GM19438 (cell line): ENCODE measurements around the gene SHISAL1.

Experiments
- ATAC-seq: cut with Tn5 transposase; IDR thresholded peaks from one replicate; pipeline ENCODE4 v1.9.1; 2021; ENCODE audit warnings: low read depth; ENCODE audit not compliant: unreplicated experiment

Gene SHISAL1

DNA sequence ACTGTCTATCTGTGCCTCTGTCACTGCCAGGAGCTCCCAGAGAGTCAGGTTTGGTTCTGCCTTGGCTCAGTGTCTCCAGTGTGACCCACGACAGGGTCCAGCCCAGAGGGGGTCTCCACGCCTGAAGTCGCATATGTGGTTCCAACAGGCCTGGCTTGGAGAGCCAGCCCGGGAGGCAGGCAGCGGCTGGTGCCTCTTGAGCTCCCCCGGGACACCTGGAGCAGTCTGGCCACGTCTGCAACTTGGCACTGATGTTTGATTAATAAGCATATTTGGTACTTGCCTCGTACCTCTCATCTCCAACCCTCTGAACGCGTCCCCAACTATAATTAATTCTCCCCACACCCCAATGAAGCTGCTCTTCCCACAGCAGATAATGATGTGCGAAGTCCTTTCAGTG, 31.7 kb upstream of the SHISAL1 start:
- no peak for ATAC-seq

DNA sequence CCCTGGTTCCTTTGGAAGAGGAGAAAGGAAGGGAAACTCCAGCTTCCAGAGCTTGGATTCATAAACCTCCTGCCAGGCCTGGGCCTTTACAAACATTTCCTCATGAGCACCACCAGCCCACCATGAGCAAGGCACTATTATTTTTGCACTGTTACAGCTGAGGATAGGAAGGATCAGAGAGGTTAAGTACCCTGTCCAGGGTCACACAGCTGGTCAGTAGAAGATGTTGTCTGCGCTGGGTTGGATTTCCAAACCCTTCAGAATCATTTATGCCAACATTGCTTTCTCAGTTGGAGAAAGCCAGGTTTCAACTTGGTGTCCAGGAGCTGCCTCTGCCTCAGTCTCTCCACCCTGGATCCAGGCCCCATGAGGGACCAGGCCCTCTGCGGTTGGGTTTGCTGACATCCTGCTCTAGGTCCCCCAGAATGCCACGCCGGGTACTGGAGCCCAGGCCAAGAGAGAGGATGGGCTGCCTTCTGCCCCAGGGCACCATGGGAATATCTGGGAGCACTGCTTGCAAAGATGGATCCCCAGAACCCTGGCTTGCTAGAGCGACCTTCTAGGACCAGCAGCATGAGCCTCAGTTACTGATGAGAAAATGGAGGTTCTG, 29.7 kb upstream of the SHISAL1 start:
- ATAC-seq = no peak

DNA sequence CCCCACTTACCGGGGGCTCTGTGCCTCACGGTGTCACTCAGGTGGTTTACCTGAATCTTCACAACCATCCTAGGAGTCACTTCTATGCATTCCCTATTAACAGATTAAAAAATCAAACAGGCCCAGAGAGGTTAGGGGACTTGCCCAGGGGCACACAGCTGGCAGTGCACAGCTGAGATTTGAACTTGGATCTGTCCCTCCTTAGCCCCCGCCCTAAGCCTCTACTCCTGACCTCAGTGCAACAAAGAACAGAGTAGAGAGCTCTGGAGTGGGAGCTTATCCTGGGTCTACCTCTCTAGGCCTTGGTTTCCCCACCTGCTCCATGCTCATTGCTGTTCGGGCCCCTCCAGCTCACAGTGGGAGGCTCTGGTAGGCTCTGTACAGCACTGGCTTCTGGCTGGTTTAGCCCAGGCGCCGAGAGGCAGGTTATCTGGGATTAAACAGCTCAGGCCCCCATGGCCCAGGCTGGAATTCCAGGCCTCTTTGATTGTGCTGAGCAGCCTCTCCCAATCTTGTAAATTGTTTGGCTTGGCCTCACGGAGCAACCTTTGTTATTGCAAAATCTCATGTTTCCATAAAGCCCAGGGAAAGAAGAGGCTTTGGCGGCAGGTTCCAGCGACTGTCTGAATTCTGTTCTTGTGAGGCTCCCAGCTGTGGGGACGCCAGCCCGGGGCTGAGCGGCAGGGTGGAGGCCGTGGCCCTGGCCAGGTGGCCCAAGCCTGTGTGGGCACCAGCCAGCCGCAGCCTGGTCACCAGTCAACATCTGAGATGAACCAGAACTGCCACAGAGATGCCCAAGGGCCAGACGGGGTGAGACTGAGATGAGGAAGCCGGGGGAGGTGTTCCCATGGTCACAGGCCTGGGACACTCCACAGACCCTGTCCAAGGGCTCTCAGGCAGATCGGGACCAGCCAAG, 28.9 kb upstream of the SHISAL1 start:
- ATAC-seq = no peak

DNA sequence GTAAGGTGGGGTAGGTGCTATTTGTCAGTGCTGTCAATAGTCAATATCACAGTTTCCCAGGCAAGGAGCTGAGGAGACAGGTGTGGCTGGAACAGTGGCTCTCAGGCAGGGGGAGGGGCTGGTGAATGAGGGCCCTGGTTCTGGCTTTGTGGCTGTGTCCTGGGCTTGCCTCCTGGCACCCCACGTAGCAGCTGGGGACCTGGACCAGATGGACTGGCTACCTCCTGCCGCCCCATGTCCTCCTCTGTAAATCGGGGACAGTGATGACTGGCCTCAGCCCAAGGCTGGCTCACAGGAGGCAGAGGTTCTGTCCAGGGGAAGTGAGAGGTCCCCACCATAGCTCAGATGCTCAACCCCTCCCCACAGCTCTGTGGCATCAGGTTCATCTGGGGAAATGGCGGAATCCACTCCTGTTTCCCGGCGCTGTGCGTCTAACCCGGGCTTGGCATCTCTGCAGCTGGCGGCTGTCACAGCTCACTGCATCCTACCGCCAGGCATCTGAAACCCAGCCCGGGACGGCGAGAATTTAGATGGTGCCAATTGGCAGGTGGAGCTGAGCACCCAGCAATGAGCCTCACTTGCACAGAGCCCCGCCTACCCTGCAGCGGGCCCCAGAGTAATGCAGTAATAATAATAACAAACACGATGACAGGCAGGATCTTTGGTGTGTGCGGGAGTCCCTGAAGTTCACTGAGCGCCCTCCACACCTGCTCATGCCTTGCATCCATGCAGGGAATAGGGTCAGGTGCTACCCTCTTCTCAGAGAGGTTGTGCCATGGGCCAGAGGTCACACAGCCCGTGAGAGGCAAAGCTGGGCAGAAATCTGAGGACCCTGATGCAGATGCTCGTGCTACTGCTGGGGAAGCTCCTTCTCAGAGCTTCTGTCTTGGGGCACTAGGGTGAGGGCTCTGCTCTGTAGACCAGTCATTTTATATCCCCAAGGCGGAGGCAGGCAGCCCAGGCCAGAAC, 27.8 kb upstream of the SHISAL1 start:
- no peak for ATAC-seq

DNA sequence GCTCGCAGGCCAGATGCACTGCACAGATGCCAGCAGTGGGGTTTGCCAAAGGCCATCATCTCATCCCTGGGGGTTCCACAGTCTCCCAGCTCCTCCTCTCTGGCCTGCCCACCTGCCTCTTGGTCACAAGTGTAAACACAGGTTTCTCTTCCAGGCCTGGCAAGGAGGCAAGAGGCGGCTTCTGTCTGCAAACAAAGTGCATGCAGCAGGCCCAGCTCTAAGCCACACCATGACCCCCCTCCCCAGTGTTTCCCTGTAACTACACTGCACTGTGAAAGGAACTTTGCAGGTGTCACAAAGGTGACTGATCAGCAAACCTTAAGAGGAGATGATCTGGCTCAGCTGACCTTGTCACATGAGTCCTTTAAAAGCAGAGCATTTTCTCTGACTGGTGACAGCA, 26.2 kb upstream of the SHISAL1 start:
- ATAC-seq = no peak

DNA sequence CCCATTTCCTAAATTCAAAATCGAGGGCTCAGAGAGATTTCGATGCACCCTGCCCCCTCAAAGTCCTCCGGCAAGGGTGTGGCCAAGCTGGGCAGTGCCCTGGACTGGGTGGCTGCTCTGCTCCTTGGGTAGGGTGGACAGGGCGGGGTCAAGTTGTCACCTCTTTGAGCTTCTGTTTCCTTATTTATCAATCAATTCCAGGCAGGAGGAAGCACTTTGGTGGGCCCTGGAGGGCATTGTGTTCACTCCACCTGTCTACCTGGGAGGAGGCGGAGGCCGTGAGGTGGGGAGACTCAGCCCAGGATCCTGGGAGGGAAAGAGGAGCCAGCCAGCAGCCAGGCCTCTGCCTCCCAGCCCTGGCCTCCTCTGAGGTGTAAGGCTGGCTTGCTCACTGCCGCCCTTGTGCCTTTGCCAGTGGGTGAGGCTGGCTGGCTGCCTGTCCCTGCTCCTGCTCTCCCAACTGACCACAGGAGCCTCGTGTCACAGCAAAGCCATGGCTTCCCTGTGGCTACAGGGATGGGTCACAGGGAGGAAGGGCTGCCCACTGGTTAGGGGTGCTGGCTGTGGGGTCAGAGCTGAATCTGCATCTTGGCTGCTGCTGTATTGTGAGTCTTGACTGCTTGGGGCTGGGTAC, 25.5 kb upstream of the SHISAL1 start:
- ATAC-seq = no peak

DNA sequence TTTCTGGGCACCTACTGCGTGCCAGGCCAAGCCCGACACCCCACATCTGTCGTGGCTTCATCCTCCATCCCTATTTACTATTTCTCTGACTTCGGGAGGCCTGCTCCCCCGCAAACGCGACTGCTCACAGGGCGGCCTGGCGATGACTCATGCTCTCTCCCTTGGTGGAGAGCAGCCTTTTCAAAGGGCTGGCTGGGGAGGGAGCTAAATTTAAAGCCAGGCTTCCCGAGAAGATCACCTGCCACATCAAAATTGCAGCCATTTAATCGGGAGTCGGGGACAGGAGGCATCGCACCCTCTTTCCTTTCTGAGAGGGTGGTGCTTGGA, 24.9 kb upstream of the SHISAL1 start:
- ATAC-seq = no peak

DNA sequence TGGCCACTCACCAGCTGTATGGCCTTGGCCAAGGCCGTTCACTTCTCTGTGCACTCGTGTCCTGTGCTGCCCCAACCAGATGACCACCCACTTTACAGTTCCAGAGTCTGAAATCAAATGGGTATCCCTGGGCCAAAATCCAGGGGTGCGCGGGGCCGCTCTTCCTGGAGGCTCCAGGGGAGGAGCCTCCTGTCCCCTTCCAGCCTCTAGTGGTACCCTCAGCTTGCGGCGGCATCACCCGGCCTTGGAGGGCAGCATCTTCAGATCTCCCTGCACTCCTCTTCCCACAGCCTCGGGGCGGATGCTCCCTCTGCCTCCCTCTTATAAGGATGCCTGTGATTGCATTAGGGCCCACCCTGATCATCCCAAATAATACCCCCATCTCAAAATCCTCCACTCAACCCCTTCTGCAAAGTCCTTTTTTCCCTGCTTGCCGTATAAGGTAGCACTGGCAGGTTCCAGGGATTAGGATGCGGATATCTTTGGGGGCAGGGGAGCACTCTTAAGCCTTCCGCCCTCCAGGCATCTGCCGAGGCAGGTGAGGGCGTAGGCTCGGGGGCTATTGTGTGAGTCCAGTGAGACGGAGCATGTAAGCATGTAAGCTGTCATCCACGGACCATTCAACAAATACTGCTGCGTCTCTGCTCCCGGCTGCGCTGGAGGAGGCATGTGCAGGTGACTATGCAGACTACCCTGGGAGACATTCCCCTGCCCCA, 24.4 kb upstream of the SHISAL1 start:
- ATAC-seq = no peak

DNA sequence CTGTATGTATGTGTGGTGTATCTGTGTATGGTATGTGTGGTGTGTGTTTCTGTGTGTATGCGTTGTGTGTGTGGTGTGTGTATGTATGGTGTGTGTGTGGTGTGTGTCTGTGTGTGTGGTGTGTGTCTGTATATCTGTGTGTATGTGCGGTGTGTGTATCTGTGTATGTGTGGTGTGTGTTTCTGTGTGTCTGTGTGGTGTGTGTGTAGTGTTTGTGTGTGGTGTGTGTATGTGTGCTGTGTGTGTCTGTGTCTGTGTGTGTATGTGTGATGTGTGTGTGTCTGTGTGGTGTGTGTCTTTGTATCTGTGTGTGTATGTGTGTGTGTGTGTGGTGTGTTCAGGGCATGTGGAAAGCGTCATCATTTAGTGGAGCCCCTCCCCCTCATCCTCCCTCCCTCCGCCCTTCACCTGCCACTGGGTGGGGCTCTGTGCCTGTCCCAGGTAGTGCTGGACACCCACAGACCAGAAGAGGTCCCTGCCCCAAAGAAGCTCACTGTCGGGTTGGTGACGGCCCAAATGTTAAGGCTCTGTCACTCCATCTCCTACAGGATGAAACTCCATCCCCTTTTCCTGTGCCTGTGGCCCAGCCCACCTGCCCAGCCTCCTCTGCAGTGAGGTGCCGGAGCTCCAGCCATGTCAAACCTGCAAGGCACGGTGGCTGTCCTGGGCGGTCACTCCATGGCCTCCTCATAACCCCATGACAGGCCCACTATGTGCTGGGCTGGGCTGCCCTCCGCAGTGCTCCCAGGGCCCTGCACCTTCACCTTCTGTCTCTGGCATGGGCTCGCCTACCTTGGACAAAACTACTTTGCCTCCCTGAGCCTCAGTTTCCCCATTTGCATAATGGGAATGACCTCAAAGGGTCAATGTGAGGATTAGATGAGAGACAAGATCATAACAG, 23.4 kb upstream of the SHISAL1 start:
- no peak for ATAC-seq

DNA sequence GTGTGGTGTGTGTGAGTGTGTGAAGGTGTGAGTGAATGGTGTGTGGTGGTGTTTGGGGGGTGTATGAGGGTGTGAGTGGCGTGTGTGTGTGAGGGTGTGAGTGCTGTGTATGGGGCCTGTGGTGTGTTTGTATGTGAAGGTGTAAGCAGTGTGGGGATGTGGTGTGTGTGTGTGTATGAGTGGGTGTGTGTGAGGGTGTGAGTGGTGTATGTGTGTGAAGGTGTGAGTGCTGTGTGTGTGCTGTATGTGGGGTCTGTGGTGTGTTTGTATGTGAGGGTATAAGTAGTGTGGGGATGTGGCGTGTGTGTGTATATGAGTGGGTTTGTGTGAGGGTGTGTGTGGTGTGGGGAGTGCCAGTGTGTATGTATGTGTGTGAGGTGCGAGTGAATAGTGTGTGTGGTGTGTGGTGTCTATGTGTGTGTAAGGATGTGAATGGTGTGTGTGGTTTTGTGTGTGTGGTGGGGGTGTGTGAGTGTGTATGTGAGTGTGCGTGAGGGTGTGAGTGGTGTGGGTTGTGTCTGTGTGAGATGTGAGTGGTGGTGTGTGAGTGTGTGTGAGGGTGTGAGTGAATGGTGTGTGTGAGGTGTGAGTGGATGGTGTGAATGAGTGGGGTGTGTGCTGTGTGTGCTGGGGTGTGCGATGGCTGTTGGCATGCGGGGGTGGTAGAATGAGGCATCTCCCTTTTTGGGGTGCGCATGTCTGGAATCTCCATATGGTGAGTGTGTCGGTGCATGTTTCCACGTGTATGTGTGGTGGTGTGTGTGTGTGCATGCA, 22.5 kb upstream of the SHISAL1 start:
- no peak for ATAC-seq

DNA sequence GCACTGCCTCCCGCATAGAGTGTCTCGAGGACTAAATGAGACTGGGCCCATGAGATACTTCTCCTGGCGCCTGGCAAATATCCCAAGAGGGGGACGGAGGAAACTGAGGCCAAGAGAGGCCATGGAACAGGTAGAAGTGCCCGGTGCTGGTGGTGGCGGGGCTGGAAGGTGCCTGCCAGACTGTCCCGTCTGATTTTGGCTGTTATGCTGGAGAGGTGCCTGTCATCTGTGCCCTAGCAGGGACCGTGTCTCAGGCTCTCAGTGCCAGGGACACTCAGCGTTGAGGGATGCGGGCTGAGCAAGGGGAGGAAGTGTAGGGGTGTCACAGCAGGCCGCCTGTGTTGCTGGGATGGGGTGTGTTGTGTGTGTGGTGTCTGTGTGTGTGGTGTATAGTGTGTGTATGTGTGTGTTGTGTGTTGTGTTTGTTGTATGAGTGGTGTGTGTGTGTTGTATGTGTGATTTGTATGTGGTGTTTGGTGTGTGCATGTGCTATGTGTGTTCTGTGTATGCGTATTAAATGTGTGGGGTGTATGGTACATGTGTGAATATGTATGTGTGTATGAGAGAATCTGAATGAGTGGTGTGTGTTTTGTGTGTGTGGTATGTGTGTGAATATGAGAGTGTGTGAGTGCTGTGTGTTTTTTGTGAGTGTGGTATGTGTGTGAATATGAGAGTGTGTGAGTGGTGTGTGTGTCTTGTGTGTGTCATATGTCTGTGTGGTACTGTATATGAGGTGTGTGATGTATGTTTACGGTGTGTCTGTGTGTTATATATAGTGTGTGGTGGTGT, 21.3 kb upstream of the SHISAL1 start:
- no peak for ATAC-seq

DNA sequence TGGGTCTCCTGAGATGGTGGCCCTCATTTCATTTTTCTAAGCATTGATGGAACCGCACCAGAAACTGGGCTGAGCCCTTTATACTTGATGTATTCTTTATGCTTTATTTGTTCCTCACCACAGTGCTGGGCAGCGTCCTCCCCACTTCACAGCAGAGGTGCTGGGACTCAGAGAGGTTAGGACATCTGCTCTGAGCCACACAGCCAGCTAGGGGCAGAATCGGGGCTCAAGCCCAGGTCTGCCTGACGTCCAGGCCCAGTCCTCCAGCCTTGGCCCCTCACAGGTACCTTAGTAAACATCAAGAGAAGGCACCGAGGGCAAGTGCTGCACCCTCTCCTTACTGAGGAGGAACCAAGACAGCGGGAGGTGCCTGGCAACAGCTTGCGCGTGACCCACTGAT, 20.2 kb upstream of the SHISAL1 start:
- ATAC-seq = no peak

DNA sequence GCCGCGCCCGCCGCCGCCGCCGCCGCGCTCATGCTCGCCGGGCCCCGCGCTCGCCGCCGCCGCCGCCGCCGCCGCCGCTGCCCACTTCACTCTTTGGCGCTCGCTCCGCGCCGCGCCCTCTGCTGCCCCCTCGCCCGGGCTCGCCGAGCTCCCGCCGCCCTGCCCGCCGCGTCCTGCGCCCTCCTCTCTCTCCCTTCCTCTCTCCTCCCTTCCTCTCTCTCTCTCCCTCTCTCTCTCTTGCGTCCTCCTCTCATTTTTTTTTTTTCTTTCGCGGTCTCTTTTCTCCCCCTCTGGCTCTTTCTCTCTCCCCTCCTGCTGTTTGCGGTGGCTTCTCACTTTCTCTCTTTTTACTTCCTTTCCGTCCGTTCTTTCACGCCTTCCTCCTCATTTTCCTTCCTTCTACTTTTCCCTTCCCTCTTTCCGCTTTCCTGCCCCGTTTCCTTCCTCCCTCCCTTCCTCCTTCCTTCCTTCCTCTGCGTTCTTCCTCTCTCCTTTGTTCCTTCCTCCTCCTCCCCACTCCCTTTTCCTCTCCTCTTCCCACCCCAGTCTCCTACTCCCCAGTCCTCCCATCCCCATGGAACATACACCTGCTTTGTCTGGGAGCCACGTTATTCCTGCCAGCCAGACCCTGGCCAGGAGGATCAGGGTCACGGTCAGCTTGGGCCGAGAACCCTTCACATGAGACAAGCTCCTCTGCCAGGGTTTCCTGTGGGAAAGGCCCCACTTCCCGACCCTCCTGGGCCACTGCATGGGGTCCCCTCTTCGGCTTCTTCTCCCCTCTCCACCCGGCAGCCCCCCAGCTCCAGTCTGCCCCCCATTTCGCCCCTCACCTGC, 19.3 kb upstream of the SHISAL1 start:
- no peak for ATAC-seq

DNA sequence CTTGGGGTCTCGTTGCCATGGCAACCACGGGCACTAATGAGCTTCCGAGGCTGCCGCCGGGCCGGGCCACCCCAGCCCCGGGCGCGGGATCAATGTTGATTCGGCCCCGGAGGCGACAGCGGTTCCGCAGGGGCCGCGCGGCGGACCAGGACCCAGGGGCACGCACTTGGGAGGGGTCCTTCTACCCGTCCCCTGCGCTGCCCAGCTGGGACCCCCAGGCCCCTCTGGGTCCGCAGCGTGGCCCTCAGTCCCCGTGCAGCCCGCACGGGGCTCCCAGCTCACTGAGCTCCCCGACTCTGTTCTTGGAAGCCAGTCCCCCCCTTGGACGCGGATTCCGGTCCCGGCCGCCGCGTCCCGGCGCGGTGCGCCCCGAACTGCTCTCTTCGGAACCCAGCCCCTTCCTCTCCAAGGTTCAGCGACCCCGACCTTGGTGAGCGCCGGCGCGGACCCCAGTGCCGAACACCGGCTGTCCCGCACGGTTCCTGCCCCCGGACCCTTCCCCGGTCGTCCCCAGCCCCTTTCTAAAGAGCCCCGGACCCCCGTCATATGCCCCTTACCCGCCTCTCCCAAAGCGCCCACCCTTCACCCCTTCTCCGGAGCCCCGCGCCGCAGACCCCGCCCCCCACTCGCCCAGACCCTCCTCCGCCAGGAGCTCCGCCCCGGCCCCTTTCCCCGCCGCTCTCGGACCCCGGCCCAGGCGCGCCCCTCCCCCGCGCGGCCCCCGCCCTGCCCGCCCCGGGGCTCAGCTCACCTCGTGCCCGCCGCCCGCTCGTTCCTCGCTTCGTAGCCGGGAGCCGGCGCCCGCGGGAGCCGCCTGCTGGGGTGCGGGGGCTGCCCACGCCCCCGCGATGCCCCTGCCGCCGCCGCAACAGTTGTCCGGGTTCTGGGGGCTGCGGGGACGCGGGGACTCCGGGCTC, 18.3 kb upstream of the SHISAL1 start:
- no peak for ATAC-seq

DNA sequence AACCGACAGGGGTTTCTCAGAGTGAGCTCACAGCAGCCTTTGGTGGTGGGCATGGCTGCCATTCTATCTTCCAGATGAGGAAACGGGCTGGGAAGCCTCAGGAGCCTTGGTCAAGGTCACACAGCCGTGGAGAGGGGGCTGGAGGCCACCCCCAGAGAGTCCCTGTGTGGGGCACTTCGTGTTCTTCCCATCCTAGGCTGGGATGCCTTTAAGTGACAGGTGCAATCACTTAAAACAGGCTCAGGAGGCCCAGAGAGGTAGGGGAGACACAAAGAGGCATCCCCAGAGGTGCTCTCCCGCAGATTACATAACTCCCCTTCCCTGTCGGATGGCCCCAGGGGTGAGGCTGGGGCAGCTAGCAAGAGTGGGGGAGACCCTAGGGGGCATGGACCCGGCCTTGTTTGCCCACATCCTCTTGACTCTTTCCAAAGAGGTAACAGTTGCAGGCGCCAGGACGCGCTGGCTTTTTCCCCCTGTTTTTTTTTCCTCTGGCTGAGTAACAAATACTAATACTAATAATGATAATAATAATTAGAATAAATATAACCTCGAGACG, 17.5 kb upstream of the SHISAL1 start:
- no peak for ATAC-seq
